ENCODE data around the gene ACBD5.

GRCh38 chr10:27245836-27246235 lies 5.2 kb upstream of the ACBD5 start:
- no peak for TF ChIP-seq CTCF (IDR thresholded peaks at IDR 0.05; ENCODE audit: insufficient read depth, low read depth, low read length)
- TF ChIP-seq EZH2 (IDR thresholded peaks at IDR 0.05; ENCODE audit: insufficient read depth, low read length) = no peak
